Activated CD8-positive, alpha-beta memory T cell treated with anti-CD3 and anti-CD28 coated beads, Interleukin-2, amount 50 U/mL, for 48 hours (primary cell): ENCODE data around the gene DGKI.

ENCODE experiments used
- DNase-seq: peaks from one replicate; pipeline ENCODE4 v3.0.0-alpha.2; 2020

Gene DGKI

GRCh38 chr7:137585591-137585990 is 261.2 kb downstream of the DGKI start:
- no peak for DNase-seq

- no peak for DNase-seq
Observed at GRCh38 chr7:137583172-137583571, 263.6 kb downstream of the DGKI start.

GRCh38 chr7:137579913-137580640 is 266.7 kb downstream of the DGKI start:
- no peak for DNase-seq

- DNase-seq = no peak
Observed at GRCh38 chr7:137578541-137578940, 268.2 kb downstream of the DGKI start.

- no peak for DNase-seq
Observed at GRCh38 chr7:137577184-137577583, 269.6 kb downstream of the DGKI start.

GRCh38 chr7:137576481-137576880 is 270.3 kb downstream of the DGKI start:
- DNase-seq = no peak

GRCh38 chr7:137574812-137575211 is 272.0 kb downstream of the DGKI start:
- DNase-seq = no peak

GRCh38 chr7:137572056-137572784 is 274.6 kb downstream of the DGKI start:
- DNase-seq = no peak

GRCh38 chr7:137564677-137565076 is 282.1 kb downstream of the DGKI start:
- DNase-seq = no peak

GRCh38 chr7:137563981-137564380 is 282.8 kb downstream of the DGKI start:
- DNase-seq = no peak

GRCh38 chr7:137547485-137547884 is 299.3 kb downstream of the DGKI start:
- no peak for DNase-seq

GRCh38 chr7:137546671-137547070 is 300.1 kb downstream of the DGKI start:
- DNase-seq = no peak

GRCh38 chr7:137546009-137546408 is 300.8 kb downstream of the DGKI start:
- DNase-seq = no peak

GRCh38 chr7:137545059-137545716 is 301.6 kb downstream of the DGKI start:
- no peak for DNase-seq

- DNase-seq = no peak
Observed at GRCh38 chr7:137544453-137545058, 302.2 kb downstream of the DGKI start.

GRCh38 chr7:137539111-137539715 is 307.6 kb downstream of the DGKI start:
- DNase-seq = no peak

GRCh38 chr7:137538361-137538762 is 308.4 kb downstream of the DGKI start:
- DNase-seq = no peak

- DNase-seq = no peak
Observed at GRCh38 chr7:137535579-137535978, 311.2 kb downstream of the DGKI start.

GRCh38 chr7:137531671-137532070 is 315.1 kb downstream of the DGKI start:
- no peak for DNase-seq

GRCh38 chr7:137527634-137528033 is 319.1 kb downstream of the DGKI start:
- no peak for DNase-seq

- DNase-seq = no peak
Observed at GRCh38 chr7:137523171-137523570, 323.6 kb downstream of the DGKI start.

- no peak for DNase-seq
Observed at GRCh38 chr7:137521451-137521850, 325.3 kb downstream of the DGKI start.

GRCh38 chr7:137519947-137520346 is 326.8 kb downstream of the DGKI start:
- no peak for DNase-seq
